NOMO-1 (cell line): Measurements from ENCODE around the gene NCOR1.
"Not testable (repeated sequence)": the region's sequence is repeated elsewhere in the genome, so short reads cannot be mapped to it uniquely, and the experiment has no call there.

ENCODE experiments used
- DNase-seq, 2 experiments: peaks; one replicate each; lab custom pipeline; 2025; ENCODE audit not compliant: unreplicated experiment in 2 of 2; lab: John Stamatoyannopoulos, UW

NCOR1 gene

GRCh38 chr17:16215965-16216316, 607 bp upstream of the NCOR1 start:
- peak; percentile 53 to 70 for DNase-seq

GRCh38 chr17:16215002-16215272, 397 bp downstream of the NCOR1 start:
- DNase-seq: peak in 1 of 2 experiments; percentile 31

- DNase-seq: no peak
These were observed 938 bp downstream of the NCOR1 start for GRCh38 chr17:16214190-16215001.

DNA sequence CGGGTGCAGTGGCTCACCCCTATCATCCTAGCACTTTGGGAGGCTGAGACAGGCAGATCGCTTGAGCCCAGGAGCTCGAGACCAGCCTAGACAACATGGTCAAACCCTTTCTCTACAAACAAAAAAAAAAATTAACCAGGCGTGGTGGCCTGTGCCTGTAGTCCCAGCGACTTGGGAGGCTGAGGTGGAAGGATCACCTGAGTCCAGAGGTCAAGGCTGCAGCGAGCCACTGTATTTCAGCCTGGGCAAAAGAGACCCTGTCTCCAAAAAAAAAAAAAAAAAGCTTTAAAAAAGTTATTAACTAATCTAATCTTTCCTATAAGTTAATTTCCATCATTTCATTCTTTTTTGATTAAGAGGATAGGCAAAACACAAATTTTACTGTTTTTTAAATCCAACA, 2.5 kb downstream of the NCOR1 start:
- no peak for DNase-seq

- no peak for DNase-seq
These were observed 3.7 kb downstream of the NCOR1 start for GRCh38 chr17:16211590-16211989.

DNA sequence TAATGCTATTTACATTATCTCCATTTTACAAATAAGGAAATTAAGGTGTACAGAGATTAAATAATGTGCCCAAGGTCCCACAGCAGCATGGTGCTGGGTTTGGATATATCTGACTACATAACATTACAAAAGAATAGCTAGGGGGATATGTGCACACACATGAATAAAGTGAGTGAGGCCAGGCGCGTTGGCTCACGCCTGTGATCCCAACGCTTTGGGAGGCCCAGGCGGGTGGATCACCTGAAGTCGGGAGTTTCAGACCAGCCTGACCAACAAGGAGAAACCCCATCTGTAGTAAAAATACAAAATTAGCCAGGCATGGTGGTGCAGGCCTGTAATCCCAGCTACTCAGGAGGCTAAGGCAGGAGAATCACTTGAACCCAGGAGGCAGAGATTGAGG, 10.6 kb downstream of the NCOR1 start:
- DNase-seq: not testable (repeated sequence)

GRCh38 chr17:16202554-16203500, 12.5 kb downstream of the NCOR1 start:
- DNase-seq: not testable (repeated sequence)

- not testable (repeated sequence) for DNase-seq
These were observed 13.6 kb downstream of the NCOR1 start for GRCh38 chr17:16201693-16202131.

DNA sequence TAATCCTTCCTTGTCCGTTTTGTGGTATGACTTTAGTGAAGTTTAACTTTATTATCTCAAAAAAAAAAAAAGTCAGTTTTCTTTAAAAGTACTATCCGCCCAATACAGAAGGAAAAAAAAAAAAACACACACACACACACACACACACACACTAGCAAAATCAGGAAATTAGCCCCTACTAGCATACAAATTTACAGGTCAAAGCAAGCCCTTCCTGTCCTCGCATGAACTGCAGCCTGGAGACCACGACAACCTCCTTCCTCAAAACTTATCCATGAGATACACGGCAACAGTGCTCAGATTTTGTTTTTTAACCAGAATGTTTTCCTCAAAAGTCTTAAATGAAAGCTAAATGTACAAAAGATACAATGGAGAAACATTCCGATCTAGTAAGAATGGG, 16.2 kb downstream of the NCOR1 start:
- DNase-seq: peak; percentile 30 to 39

DNA sequence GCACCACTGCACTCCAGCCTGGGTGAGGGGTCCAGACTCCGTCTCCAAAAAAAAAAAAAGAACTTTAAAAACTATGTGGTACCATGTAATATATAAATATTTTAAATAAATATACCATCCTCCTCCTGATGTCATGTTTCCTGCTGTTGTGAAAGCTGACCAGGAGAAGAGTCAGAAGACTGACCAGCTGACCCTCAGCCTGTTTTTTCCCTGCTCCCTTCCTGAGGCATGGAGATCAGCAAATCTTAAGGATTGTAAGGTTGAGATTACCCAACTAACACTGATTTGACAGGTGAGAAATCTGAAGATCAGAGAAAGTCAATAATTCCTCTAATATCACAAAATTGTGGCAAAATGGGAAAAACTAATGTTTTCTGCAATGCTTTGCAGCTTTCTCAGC, 18.1 kb downstream of the NCOR1 start:
- DNase-seq: no peak

- DNase-seq: not testable (repeated sequence)
These were observed 21.0 kb downstream of the NCOR1 start for GRCh38 chr17:16194307-16194835.

GRCh38 chr17:16191604-16192003, 23.7 kb downstream of the NCOR1 start:
- no peak for DNase-seq

DNA sequence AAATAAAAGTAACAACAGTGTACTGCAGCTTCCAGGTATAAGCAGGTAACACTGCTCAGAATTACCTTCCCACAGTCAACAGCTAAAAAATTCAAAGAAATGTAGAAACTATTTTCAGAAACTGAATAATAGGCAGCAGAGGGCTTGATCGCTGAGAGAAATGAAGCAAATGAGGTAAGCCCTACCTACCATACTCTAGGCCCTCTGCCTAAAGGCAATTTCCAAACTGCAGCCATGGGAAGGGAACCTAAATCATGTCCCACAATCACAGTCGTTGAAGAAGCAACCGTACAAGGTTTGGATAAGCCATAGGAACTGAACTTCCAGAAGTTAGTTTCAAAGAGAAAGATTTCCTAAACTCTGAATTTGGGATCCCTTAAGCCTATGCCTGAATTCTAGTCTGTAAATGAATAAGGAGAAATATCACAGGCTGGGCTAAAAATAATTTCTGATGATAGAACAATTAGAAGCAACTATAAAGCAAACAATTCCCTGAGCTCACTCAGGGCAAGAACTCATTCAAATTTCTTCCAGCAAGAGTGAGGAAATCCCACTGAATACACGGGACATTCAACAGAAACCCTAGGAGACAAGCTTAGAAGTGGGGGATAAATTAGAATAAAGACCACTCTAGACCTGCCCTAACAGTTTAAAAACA, 24.5 kb downstream of the NCOR1 start:
- no peak for DNase-seq

DNA sequence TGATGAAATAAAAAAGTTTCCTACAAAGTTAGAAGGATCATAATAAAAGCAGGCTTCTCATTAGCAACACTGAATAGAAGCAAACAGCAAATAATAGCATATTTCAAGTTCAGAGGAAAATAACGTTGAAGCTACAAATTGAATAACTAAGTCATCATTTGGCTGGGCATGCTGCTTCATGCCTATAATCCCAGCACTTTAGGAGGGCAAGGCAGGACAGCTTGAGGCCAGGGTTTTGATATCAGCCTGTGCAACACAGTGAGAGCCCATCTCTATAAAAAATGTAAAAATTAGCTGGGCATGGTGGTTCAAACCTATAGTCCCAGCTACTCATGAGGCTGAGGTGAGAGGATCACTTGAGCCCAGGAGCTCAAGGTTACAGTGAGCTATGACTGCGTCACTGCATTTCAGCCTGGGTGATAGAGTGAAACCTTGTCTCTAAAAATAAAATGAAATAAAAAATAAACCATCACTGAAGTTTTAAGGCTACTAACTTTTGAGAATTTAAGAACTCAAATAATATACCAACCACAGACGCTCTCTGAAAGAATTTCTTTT, 25.5 kb downstream of the NCOR1 start:
- no peak for DNase-seq

- no peak for DNase-seq
These were observed 27.7 kb downstream of the NCOR1 start for GRCh38 chr17:16187642-16188041.

GRCh38 chr17:16181581-16181980, 33.8 kb downstream of the NCOR1 start:
- no peak for DNase-seq

DNA sequence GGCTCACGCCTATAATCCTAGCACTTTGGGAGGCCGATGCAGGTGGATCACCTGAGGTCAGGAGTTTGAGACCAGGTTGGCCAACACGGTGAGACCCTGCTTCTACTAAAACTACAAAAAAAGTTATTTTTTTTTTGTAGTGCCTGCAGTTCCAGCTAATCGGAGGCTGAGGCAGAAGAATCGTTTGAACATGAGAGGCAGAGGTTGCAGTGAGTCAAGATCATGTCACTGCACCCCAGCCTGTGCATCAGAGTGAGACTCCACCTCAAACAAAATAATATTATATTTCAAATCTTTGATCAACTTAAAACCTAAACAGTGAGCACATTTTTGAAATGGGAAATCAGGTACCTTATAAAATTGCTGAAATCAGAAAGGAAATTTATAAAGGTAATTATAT, 36.5 kb downstream of the NCOR1 start:
- DNase-seq: no peak

- no peak for DNase-seq
These were observed 43.7 kb downstream of the NCOR1 start for GRCh38 chr17:16171613-16172012.

- not testable (repeated sequence) for DNase-seq
These were observed 48.6 kb downstream of the NCOR1 start for GRCh38 chr17:16166766-16167165.

GRCh38 chr17:16158714-16159113, 56.6 kb downstream of the NCOR1 start:
- no peak for DNase-seq

DNA sequence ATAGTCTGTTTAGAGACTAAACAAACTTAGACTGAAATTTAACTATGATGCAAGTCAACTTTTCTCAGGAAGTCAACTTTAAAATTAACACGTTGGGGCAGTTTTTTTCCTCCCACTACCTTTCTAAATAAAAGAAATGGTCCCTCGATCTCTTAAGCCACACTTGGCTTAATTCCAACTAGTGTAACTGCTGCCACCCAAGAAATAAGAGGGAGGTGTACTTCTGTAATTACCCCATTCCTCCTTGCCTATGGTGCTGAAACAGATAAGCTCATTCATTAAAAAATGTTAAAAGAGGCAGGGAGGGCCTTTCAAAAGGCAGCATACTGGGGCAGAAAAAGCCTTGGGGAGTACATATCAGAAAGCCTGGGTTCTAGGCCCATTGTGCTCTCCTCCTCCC, 59.8 kb downstream of the NCOR1 start:
- DNase-seq: no peak
